IMR-90 (cell line): ENCODE measurements around the gene RASGRF2. TPM values are rescaled to one million over a fixed set of nuclear protein-coding genes. Genes with fewer than 3 reads are reported as not detected.

Source experiments
- ATAC-seq: fragments of 200-7000 bp; cut with Tn5 transposase; 2 replicates; pipeline ENCODE4 v1.9.1; 2020; ENCODE audit warnings: low read depth, mild to moderate bottlenecking, moderate library complexity
- BruUV-seq: library from RNA; stranded (reverse); fragments of 400-500 nt; replicated peaks from 2 replicates; lab custom pipeline; 2021; lab: Mats Ljungman, UMichigan
- CTCF ChIA-PET: fragments of 300-600 bp; formaldehyde crosslinking; extraction: SDS; loops from one replicate; lab custom pipeline; 2021; ENCODE audit warnings: antibody characterized with exemption; lab: Yijun Ruan, JAX
- POLR2A ChIA-PET: fragments of 300-600 bp; sonication (Branson Sonifier 250); formaldehyde crosslinking; loops from one replicate; lab custom pipeline; 2022; ENCODE audit warnings: antibody characterized with exemption; ENCODE audit not compliant: unreplicated experiment; lab: Charles Lee
- DNase-seq: peaks from one replicate; pipeline ENCODE4 v3.0.0; 2013
- H2AFZ ChIP-seq: replicated peaks from 2 replicates; pipeline ENCODE3; 2013; ENCODE audit warnings: low read length, mild to moderate bottlenecking; ENCODE audit not compliant: poor library complexity
- H2AK5ac ChIP-seq: 2 replicates; pipeline ENCODE4 v1.6.1; 2013; ENCODE audit warnings: low read depth, low read length, inconsistent platforms
- H2AK9ac ChIP-seq: replicated peaks from 2 replicates; pipeline ENCODE3; 2013; ENCODE audit warnings: mild to moderate bottlenecking, low read depth, low read length, moderate library complexity; ENCODE audit not compliant: poor library complexity
- H2BK120ac ChIP-seq: 2 replicates; pipeline ENCODE4 v1.6.1; 2013; ENCODE audit warnings: low read depth, low read length, inconsistent platforms
- H2BK15ac ChIP-seq: 3 replicates; pipeline ENCODE4 v1.6.1; 2013; ENCODE audit warnings: low read depth, low read length, inconsistent platforms
- H2BK20ac ChIP-seq: 2 replicates; pipeline ENCODE4 v1.6.1; 2013; ENCODE audit warnings: low read depth, mild to moderate bottlenecking, inconsistent platforms, low read length, moderate library complexity
- H2BK5ac ChIP-seq: 2 replicates; pipeline ENCODE4 v1.6.1; 2013; ENCODE audit warnings: mild to moderate bottlenecking, low read depth, low read length, inconsistent platforms; ENCODE audit not compliant: poor library complexity, severe bottlenecking
- H3K14ac ChIP-seq: replicated peaks from 2 replicates; pipeline ENCODE4 v1.6.1; 2013; ENCODE audit warnings: low read depth, low read length, inconsistent platforms
- H3K18ac ChIP-seq: 2 replicates; pipeline ENCODE4 v1.6.1; 2013; ENCODE audit warnings: low read depth, low read length, control low read depth
- H3K23ac ChIP-seq: 2 replicates; pipeline ENCODE4 v1.6.1; 2013; ENCODE audit warnings: low read depth, low read length, inconsistent platforms
- H3K27ac ChIP-seq: 2 replicates; pipeline ENCODE4 v1.5.1; 2013; ENCODE audit warnings: mild to moderate bottlenecking, control low read depth, low read length; ENCODE audit not compliant: insufficient read depth
- H3K27me3 ChIP-seq: 2 replicates; pipeline ENCODE4 v1.6.1; 2013; ENCODE audit warnings: low read length; ENCODE audit not compliant: control insufficient read depth, insufficient read depth
- H3K36me3 ChIP-seq: 2 replicates; pipeline ENCODE4 v1.6.1; 2013; ENCODE audit warnings: low read length, mixed read lengths; ENCODE audit not compliant: control insufficient read depth, insufficient read depth
- H3K4ac ChIP-seq: 2 replicates; pipeline ENCODE4 v1.6.1; 2013; ENCODE audit warnings: low read depth, low read length, inconsistent platforms
- H3K4me1 ChIP-seq: 2 replicates; pipeline ENCODE4 v1.6.1; 2013; ENCODE audit warnings: low read length, mixed read lengths; ENCODE audit not compliant: control insufficient read depth, insufficient read depth
- H3K4me2 ChIP-seq: 2 replicates; pipeline ENCODE4 v1.6.1; 2013; ENCODE audit warnings: low read depth, mild to moderate bottlenecking, control low read depth, low read length, moderate library complexity
- H3K4me3 ChIP-seq: 2 replicates; pipeline ENCODE4 v1.5.1; 2013; ENCODE audit warnings: low read depth, mild to moderate bottlenecking, control low read depth, low read length, moderate library complexity; ENCODE audit not compliant: insufficient read depth
- H3K56ac ChIP-seq: 2 replicates; pipeline ENCODE4 v1.6.1; 2013; ENCODE audit warnings: low read length, inconsistent platforms; ENCODE audit not compliant: insufficient read depth; ENCODE audit errors: extremely low read depth
- H3K79me1 ChIP-seq, 2 experiments: 2 replicates each; pipeline ENCODE4 v1.6.1; 2013; ENCODE audit warnings: low read length in 2 of 2, inconsistent platforms in 1 of 2, low read depth in 1 of 2
- H3K9ac ChIP-seq: 2 replicates; pipeline ENCODE4 v1.6.1; 2013; ENCODE audit warnings: low read depth, low read length, control low read depth
- H3K9me1 ChIP-seq: 2 replicates; pipeline ENCODE4 v1.6.1; 2013; ENCODE audit warnings: low read length, inconsistent platforms; ENCODE audit not compliant: insufficient read depth
- H3K9me3 ChIP-seq: 2 replicates; pipeline ENCODE4 v1.6.1; 2013; ENCODE audit warnings: low read length; ENCODE audit not compliant: control insufficient read depth, insufficient read depth
- H4K20me1 ChIP-seq: 2 replicates; pipeline ENCODE4 v1.6.1; 2013; ENCODE audit warnings: low read length, inconsistent platforms; ENCODE audit not compliant: insufficient read depth
- H4K5ac ChIP-seq: 2 replicates; pipeline ENCODE4 v1.6.1; 2013; ENCODE audit warnings: mild to moderate bottlenecking, low read depth, low read length, control low read depth
- H4K8ac ChIP-seq, 2 experiments: 2 replicates each; pipeline ENCODE4 v1.6.1; 2013; ENCODE audit warnings: low read depth in 2 of 2, low read length in 2 of 2, control low read depth in 1 of 2, inconsistent platforms in 1 of 2
- H4K91ac ChIP-seq: 2 replicates; pipeline ENCODE4 v1.6.1; 2013; ENCODE audit warnings: low read depth, low read length, inconsistent platforms; ENCODE audit not compliant: insufficient read depth
- BHLHE40 ChIP-seq: fragments of 150-350 bp; IDR thresholded peaks from 2 replicates; pipeline ENCODE4 v1.6.1; 2016; ENCODE audit warnings: mild to moderate bottlenecking, low read depth, low read length
- CEBPB ChIP-seq: IDR thresholded peaks from 2 replicates; pipeline ENCODE4 v1.6.1; 2012; ENCODE audit warnings: low read depth, low read length, improper control_type of control experiment
- CTCF ChIP-seq: conservative IDR thresholded peaks from 2 replicates; pipeline ENCODE4 v1.5.1; 2012; ENCODE audit warnings: mild to moderate bottlenecking, low read depth, low read length, improper control_type of control experiment
- ELK1 ChIP-seq: fragments of 150-350 bp; IDR thresholded peaks from 2 replicates; pipeline ENCODE4 v1.6.1; 2016; ENCODE audit warnings: low read depth, mild to moderate bottlenecking, low read length, moderate library complexity, borderline replicate concordance
- MAFK ChIP-seq: IDR thresholded peaks from 2 replicates; pipeline ENCODE4 v1.6.1; 2012; ENCODE audit warnings: low read depth, low read length, improper control_type of control experiment
- MAZ ChIP-seq: IDR thresholded peaks from 2 replicates; pipeline ENCODE4 v1.6.1; 2012; ENCODE audit warnings: low read depth, mild to moderate bottlenecking, low read length, improper control_type of control experiment, moderate library complexity, borderline replicate concordance
- MXI1 ChIP-seq: IDR thresholded peaks from 2 replicates; pipeline ENCODE4 v1.6.1; 2012; ENCODE audit warnings: low read depth, mild to moderate bottlenecking, low read length, moderate library complexity, borderline replicate concordance
- POLR2A ChIP-seq: IDR thresholded peaks from 2 replicates; pipeline ENCODE4 v1.6.1; 2012; ENCODE audit warnings: mild to moderate bottlenecking, low read depth, low read length
- RAD21 ChIP-seq: IDR thresholded peaks from 2 replicates; pipeline ENCODE4 v1.6.1; 2012; ENCODE audit warnings: low read length, improper control_type of control experiment
- RCOR1 ChIP-seq: IDR thresholded peaks from 2 replicates; pipeline ENCODE4 v1.6.1; 2012; ENCODE audit warnings: mild to moderate bottlenecking, low read length, improper control_type of control experiment; ENCODE audit not compliant: insufficient replicate concordance
- RFX5 ChIP-seq: IDR thresholded peaks from 2 replicates; pipeline ENCODE4 v1.8.0; 2012; ENCODE audit warnings: low read depth, mild to moderate bottlenecking, low read length, moderate library complexity
- SMC3 ChIP-seq: fragments of 150-350 bp; IDR thresholded peaks from 2 replicates; pipeline ENCODE4 v1.6.1; 2016; ENCODE audit warnings: low read depth, mild to moderate bottlenecking, antibody characterized with exemption, low read length, moderate library complexity
- WGBS, 2 experiments: methylation state at CpG; one replicate each; pipeline versions ENCODE4 v1.1.5 to v1.1.7; 2013; ENCODE audit warnings: missing lambda C conversion rate in 2 of 2; ENCODE audit not compliant: insufficient read length in 1 of 2; ENCODE audit errors: extremely low coverage in 2 of 2; 5-methylcytosine and 5-hydroxymethylcytosine counted together
- dilution Hi-C: fragments of 300-500 bp; cut with HindIII; formaldehyde crosslinking; loops from one replicate; pipeline ENCODE4 v1.14.3; 2018; ENCODE audit warnings: low sequenced_read_pairs; ENCODE audit not compliant: unreplicated experiment
- in situ Hi-C: fragments of 300-500 bp; cut with MboI; formaldehyde crosslinking; loops from 3 replicates; pipeline ENCODE4 v1.14.3; 2019; ENCODE audit warnings: low sequenced_read_pairs, inconsistent platforms, mixed read lengths
- intact Hi-C: fragments of 100-400 bp; cut with micrococcal nuclease; formaldehyde crosslinking; loops from 2 replicates; pipeline ENCODE4 v1.10.0; 2022
- polyA plus RNA-seq, 3 experiments: library from polyadenylated mRNA; depleted of rRNA; stranded (reverse); fragments of >200 nt; gene quantifications; 2 replicates each; pipeline ENCODE4 v1.2.3, GENCODE V29; 2012; ENCODE audit warnings: low replicate concordance in 1 of 3
- total RNA-seq: library from RNA; depleted of rRNA; stranded (reverse); fragments of >200 nt; gene quantifications from 2 replicates; pipeline ENCODE4 v1.2.3, GENCODE V29; 2012

Gene RASGRF2
- total and polyA plus RNA-seq, 2 of the 4 experiments (the other 2 are of a cell fraction), result 2.9 to 5.0 TPM

GRCh38 chr5:81213070-81213469 lies 252.9 kb downstream of the RASGRF2 start:
- Histone ChIP-seq H2BK20ac (no peak overlapping the region), H3K14ac (no peak overlapping the region), H3K4me3 (no peak overlapping the region), H3K4me2 (no peak overlapping the region), H3K79me1 (no peaks in the 10 kb centered on the region), H3K27ac (no peak overlapping the region), H3K9ac (no peak overlapping the region), H2BK120ac (no peak overlapping the region), H4K20me1 (no peaks in the 10 kb centered on the region; the same call in 1 of the 2 replicates), H3K9me3 (no peaks in the 10 kb centered on the region), H3K56ac (no peak overlapping the region), H2AFZ (no peak overlapping the region), H3K23ac (no peak overlapping the region), H4K91ac (no peak overlapping the region), H2BK15ac (no peak overlapping the region), H4K5ac (no peak overlapping the region), H3K4me1 (no peaks in the 10 kb centered on the region), H3K18ac (no peak overlapping the region), H2BK5ac (no peak overlapping the region), H3K9me1 (peaks cover 4% of the 10 kb centered on the region; the same call in 1 of the 2 replicates), H4K8ac (no peak overlapping the region), H2AK5ac (no peak overlapping the region), H3K36me3 (peaks cover 5% of the 10 kb centered on the region; the same call in 1 of the 2 replicates), H3K4ac (no peak overlapping the region), H3K27me3 (no peaks in the 10 kb centered on the region), H2AK9ac (no peak overlapping the region)
- no peak for TF ChIP-seq CTCF
- no peak for TF ChIP-seq MAZ
- TF ChIP-seq MAFK, result no peak
- TF ChIP-seq RAD21, result no peak
- TF ChIP-seq BHLHE40, result no peak
- no peak for TF ChIP-seq RCOR1
- TF ChIP-seq SMC3, result no peak
- no peak for TF ChIP-seq POLR2A
- TF ChIP-seq RFX5, result no peak
- TF ChIP-seq CEBPB, result no peak
- TF ChIP-seq MXI1, result no peak
- no peak for TF ChIP-seq ELK1
- ChIA-PET CTCF (no interaction called here), POLR2A (no interaction called here)
- ATAC-seq, result no peak
- no CpG with 5 or more reads among the region's 3 CpGs for WGBS, 2 experiments
- dilution Hi-C loops, result no loop called here
- no peak for DNase-seq
- BruUV-seq, result no TSS peak
- in situ Hi-C loops, result no loop called here
- intact Hi-C loops, result no loop called here
